B cell (primary cell): ENCODE measurements around the gene KLHDC7B. TPM values are rescaled to one million over a fixed set of nuclear protein-coding genes. Genes with fewer than 3 reads are reported as not detected.

Experiments
- ATAC-seq: fragments of 200-7000 bp; cut with Tn5 transposase; one replicate; pipeline ENCODE4 v1.10.0; 2021; ENCODE audit warnings: low read depth, mild to moderate bottlenecking, moderate number of reproducible peaks, moderate library complexity
- CTCF ChIA-PET: fragments of 350-600 bp; sonication (Branson Sonifier 250); formaldehyde crosslinking; loops from one replicate; lab custom pipeline; 2021; ENCODE audit warnings: antibody characterized with exemption, inconsistent platforms; lab: Charles Lee
- POLR2A ChIA-PET: fragments of 350-600 bp; sonication (Branson Sonifier 250); formaldehyde crosslinking; loops from one replicate; lab custom pipeline; 2021; ENCODE audit warnings: antibody characterized with exemption; lab: Charles Lee
- DNase-seq: peaks from one replicate; pipeline ENCODE4 v3.0.0; 2013
- H2AFZ ChIP-seq: 2 replicates; pipeline ENCODE4 v1.6.1; 2012; ENCODE audit warnings: mild to moderate bottlenecking, low read depth, low read length; ENCODE audit not compliant: insufficient read depth, poor library complexity, severe bottlenecking
- H3K27ac ChIP-seq, 2 donors: 1 replicate in 1 of 2; 2 replicates in 1 of 2; pipeline ENCODE4 v1.5.1; 2012 to 2013; ENCODE audit warnings: low read length in 2 of 2, mild to moderate bottlenecking in 2 of 2, moderate library complexity in 1 of 2
- H3K27me3 ChIP-seq, 4 experiments: fragments of 200-600 bp in 1 of 4; sonication (generic) in 1 of 4; replicated peaks in 1 of 4; 1 replicate in 2 of 4; 2 replicates in 2 of 4; pipeline versions ENCODE4 v1.6.1 to v1.7.0; 2013 to 2016; ENCODE audit warnings: low read length in 3 of 4, mild to moderate bottlenecking in 2 of 4, mixed read lengths in 1 of 4, moderate library complexity in 1 of 4; ENCODE audit not compliant: insufficient read depth in 4 of 4, control insufficient read depth in 3 of 4; ENCODE audit errors: control extremely low read depth in 1 of 4
- H3K36me3 ChIP-seq, 2 experiments: replicated peaks in 1 of 2; 1 replicate in 1 of 2; 2 replicates in 1 of 2; pipeline versions ENCODE4 v1.6.1 to v1.7.1; 2013; ENCODE audit warnings: low read length in 1 of 2; ENCODE audit not compliant: insufficient read depth in 2 of 2, control insufficient read depth in 1 of 2; ENCODE audit errors: control extremely low read depth in 1 of 2, extremely low read depth in 1 of 2
- H3K4me1 ChIP-seq, 2 donors: fragments of 200-600 bp in 1 of 2; sonication (generic) in 1 of 2; 1 replicate in 1 of 2; 2 replicates in 1 of 2; pipeline versions ENCODE4 v1.5.1 to v1.6.1; 2013 to 2017; ENCODE audit warnings: low read length in 2 of 2; ENCODE audit not compliant: control insufficient read depth in 2 of 2, insufficient read depth in 2 of 2
- H3K4me2 ChIP-seq: replicated peaks from 2 replicates; pipeline ENCODE3; 2012; ENCODE audit warnings: mild to moderate bottlenecking, low read depth, low read length; ENCODE audit not compliant: poor library complexity, severe bottlenecking
- H3K4me3 ChIP-seq, 5 experiments: fragments of 200-600 bp in 1 of 5; sonication (generic) in 1 of 5; 1 replicate in 3 of 5; 2 replicates in 2 of 5; pipeline versions ENCODE4 v1.5.1 to v1.7.0; 2011 to 2016; ENCODE audit warnings: low read length in 4 of 5, mild to moderate bottlenecking in 4 of 5, low read depth in 2 of 5, control low read depth in 1 of 5, moderate library complexity in 1 of 5; ENCODE audit not compliant: insufficient read depth in 1 of 5; ENCODE audit errors: control extremely low read depth in 1 of 5, extremely low read depth in 1 of 5
- H3K79me2 ChIP-seq: fragments of 200-600 bp; sonication (generic); one replicate; pipeline ENCODE4 v1.6.0; 2016; ENCODE audit warnings: low read length; ENCODE audit not compliant: control insufficient read depth, insufficient read depth
- H3K9ac ChIP-seq: fragments of 200-600 bp; sonication (generic); 2 replicates; pipeline ENCODE4 v1.6.1; 2017; ENCODE audit warnings: mild to moderate bottlenecking, low read length, moderate library complexity
- H3K9me3 ChIP-seq, 3 donors: one replicate each; pipeline versions ENCODE4 v1.6.1 to v1.7.1; 2013; ENCODE audit warnings: low read length in 2 of 3; ENCODE audit not compliant: control insufficient read depth in 2 of 3, insufficient read depth in 1 of 3; ENCODE audit errors: control extremely low read depth in 1 of 3
- H4K20me1 ChIP-seq: 2 replicates; pipeline ENCODE4 v1.6.0; 2012; ENCODE audit warnings: mild to moderate bottlenecking, low read length; ENCODE audit not compliant: insufficient read depth, control insufficient read depth, poor library complexity, severe bottlenecking
- H3K27ac Mint-ChIP-seq: one replicate; pipeline ENCODE4 v1.8.0; 2021; ENCODE audit warnings: mixed read lengths
- H3K27me3 Mint-ChIP-seq: one replicate; pipeline ENCODE4 v1.8.0; 2021; ENCODE audit warnings: mixed read lengths
- H3K4me1 Mint-ChIP-seq: one replicate; pipeline ENCODE4 v1.8.0; 2021; ENCODE audit warnings: mixed read lengths
- H3K4me3 Mint-ChIP-seq: one replicate; pipeline ENCODE4 v1.8.0; 2021; ENCODE audit warnings: mixed read lengths
- H3K9me3 Mint-ChIP-seq: one replicate; pipeline ENCODE4 v1.8.0; 2022; ENCODE audit warnings: mixed read lengths; ENCODE audit not compliant: insufficient read depth
- EZH2 ChIP-seq: IDR thresholded peaks from 2 replicates; pipeline ENCODE4 v1.6.1; 2012; ENCODE audit warnings: borderline replicate concordance, low read depth, mild to moderate bottlenecking, moderate library complexity, low read length; ENCODE audit not compliant: insufficient read depth, poor library complexity, severe bottlenecking
- WGBS: methylation state at CpG from one replicate; pipeline ENCODE4 v1.1.5; 2013; ENCODE audit warnings: missing lambda C conversion rate; ENCODE audit not compliant: insufficient coverage; 5-methylcytosine and 5-hydroxymethylcytosine counted together
- intact Hi-C: fragments of 100-400 bp; cut with micrococcal nuclease; formaldehyde crosslinking; loops from one replicate; pipeline ENCODE4 v1.10.0; 2022
- polyA plus RNA-seq: library from polyadenylated mRNA; depleted of rRNA; stranded (reverse); fragments of >200 nt; gene quantifications from 2 replicates; pipeline ENCODE4 v1.2.3, GENCODE V29; 2012
- total RNA-seq, 2 donors: library from RNA; stranded (reverse); fragments of 120-200 nt in 1 of 2; gene quantifications; 1 replicate in 1 of 2; 2 replicates in 1 of 2; pipeline versions ENCODE4 v1.2.3 to v1.2.4, GENCODE V29; 2013 to 2022
- TF ChIP-seq, protein P1 (sequence below): fragments of 200-600 bp; IDR thresholded peaks from one replicate; pipeline ENCODE4 v1.8.0; 2022; ENCODE audit warnings: antibody characterized with exemption, mild to moderate bottlenecking

KLHDC7B gene
- total and polyA plus RNA-seq, 2 donors (not counting 1 experiment from before 2014, with no cell fraction given), result 1.8 to 6.2 TPM

DNA sequence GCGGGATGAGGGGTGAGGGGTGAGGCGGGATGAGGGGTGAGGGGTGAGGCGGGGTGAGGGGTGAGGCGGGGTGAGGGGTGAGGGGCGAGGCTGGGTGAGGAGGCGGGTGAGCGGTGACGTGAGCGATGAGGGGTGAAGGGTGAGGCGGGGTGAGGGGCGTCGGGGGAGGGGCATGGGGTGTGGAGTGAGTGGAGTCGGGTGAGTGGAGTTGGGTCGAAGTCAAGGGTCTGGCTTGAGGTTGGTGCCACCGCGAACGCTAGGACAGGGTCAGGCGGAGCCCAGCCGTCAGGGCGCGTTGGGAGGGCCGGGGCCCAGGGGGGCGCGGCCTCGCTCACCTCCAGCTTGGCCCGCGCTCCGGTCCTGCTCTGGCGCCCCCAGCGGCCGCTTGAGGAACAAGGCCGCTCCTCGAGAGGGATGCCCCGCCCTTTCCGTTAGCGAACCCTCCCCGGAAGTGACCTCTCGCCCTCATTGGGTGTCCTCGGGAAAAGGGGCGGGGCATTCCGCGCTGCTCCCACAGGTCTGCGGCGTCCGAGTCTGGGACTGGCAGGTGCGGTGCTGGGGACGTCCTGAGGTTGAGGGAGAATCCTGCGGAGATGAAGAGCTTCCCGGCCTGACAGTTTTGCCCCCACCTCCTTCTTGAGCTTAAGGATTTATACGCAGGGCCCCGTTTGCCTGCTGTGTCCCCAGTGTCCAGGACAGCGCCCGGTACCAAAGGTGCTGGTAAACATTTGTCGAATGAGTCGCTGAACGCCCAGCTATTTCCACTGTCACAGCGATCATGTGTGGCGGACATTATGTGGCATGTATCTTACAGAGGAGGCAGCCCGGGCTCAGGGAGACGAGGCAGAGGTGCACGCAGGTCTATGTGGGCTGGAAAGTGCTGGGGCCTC, 17.1 kb downstream of the KLHDC7B start, which contains the start of gene SYCE3:
Gene SYCE3, minus strand, starts transcription at position 397 of the 890 bp plus-strand sequence. CDS start 6,514 bp downstream, outside the sequence.
- H3K27ac ChIP-seq, result peak within 1 kb of the TSS in 1 of 2 donors; percentile 37
- no peak for TF ChIP-seq EZH2
- TF ChIP-seq, protein P1, sequence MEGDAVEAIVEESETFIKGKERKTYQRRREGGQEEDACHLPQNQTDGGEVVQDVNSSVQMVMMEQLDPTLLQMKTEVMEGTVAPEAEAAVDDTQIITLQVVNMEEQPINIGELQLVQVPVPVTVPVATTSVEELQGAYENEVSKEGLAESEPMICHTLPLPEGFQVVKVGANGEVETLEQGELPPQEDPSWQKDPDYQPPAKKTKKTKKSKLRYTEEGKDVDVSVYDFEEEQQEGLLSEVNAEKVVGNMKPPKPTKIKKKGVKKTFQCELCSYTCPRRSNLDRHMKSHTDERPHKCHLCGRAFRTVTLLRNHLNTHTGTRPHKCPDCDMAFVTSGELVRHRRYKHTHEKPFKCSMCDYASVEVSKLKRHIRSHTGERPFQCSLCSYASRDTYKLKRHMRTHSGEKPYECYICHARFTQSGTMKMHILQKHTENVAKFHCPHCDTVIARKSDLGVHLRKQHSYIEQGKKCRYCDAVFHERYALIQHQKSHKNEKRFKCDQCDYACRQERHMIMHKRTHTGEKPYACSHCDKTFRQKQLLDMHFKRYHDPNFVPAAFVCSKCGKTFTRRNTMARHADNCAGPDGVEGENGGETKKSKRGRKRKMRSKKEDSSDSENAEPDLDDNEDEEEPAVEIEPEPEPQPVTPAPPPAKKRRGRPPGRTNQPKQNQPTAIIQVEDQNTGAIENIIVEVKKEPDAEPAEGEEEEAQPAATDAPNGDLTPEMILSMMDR, result peak; percentile 89
- H4K20me1 ChIP-seq, result no peaks in the 10 kb centered on the region
- Mint-ChIP-seq H3K4me3 (peak within 1 kb of the TSS; percentile 87), H3K27me3 (no peaks in the 10 kb centered on the region), H3K9me3 (no peaks in the 10 kb centered on the region), H3K4me1 (peaks cover 16% of the 10 kb centered on the region), H3K27ac (peak within 1 kb of the TSS; percentile 87)
- no peaks in the 10 kb centered on the region for H3K27me3 ChIP-seq
- H3K4me2 ChIP-seq, result peak within 1 kb of the TSS; percentile 86
- H3K9ac ChIP-seq, result peak within 1 kb of the TSS; percentile 72
- ATAC-seq (peak; percentile 96), DNase-seq (peak; percentile 97)
- WGBS, result 2% methylated on average over 54 of the region's 61 CpGs
- ChIA-PET POLR2A (interaction anchor here (0.9 to 4.0 kb wide), 9 partner anchors 14 to 58 kb away, joined by 3 to 32 read pairs (median 5); partner anchors contain the start of genes CHKB, SCO2 and TYMP), CTCF (interaction anchor here (1.0 to 3.1 kb wide), 18 partner anchors 14 to 311 kb away, joined by 3 to 54 read pairs (median 6); partner anchors contain the start of genes CHKB, HDAC10, KLHDC7B and LMF2)
- H3K9me3 ChIP-seq, result no peaks in the 10 kb centered on the region
- intact Hi-C loops, result loop anchor here (1.0 to 2.0 kb wide), 7 partner anchors 14 to 66 kb away; partner anchors contain the start of genes ARSA and CHKB
- H3K79me2 ChIP-seq, result no peaks in the 10 kb centered on the region
- peak within 1 kb of the TSS; percentile 81 for H2AFZ ChIP-seq
- H3K4me3 ChIP-seq, result peak within 1 kb of the TSS; percentile 5 to 83 (median 72)
- H3K36me3 ChIP-seq, result no peaks in the 10 kb centered on the region
- peaks cover 5 to 9% of the 10 kb centered on the region in 2 donors for H3K4me1 ChIP-seq
